Amygdala (tissue), 56 donors: ENCODE measurements around the gene ERG.

Experiments
- DNase-seq, 56 donors: peaks; one replicate each; lab custom pipeline; 2025; lab: John Stamatoyannopoulos, UW

ERG gene

GRCh38 chr21:38439426-38439825 lies 58.9 kb downstream of the ERG start:
- no peak for DNase-seq

GRCh38 chr21:38438462-38438893 lies 59.8 kb downstream of the ERG start:
- DNase-seq: no peak

GRCh38 chr21:38436341-38436740 lies 61.9 kb downstream of the ERG start:
- no peak for DNase-seq

GRCh38 chr21:38434913-38435533 lies 63.3 kb downstream of the ERG start:
- no peak for DNase-seq

GRCh38 chr21:38433471-38433870 lies 64.8 kb downstream of the ERG start:
- DNase-seq: no peak

GRCh38 chr21:38430401-38430984 lies 67.8 kb downstream of the ERG start:
- no peak for DNase-seq

GRCh38 chr21:38429011-38429410 lies 69.3 kb downstream of the ERG start:
- DNase-seq: no peak

GRCh38 chr21:38428211-38428610 lies 70.1 kb downstream of the ERG start:
- no peak for DNase-seq

GRCh38 chr21:38424305-38425019 lies 73.8 kb downstream of the ERG start:
- no peak for DNase-seq

- no peak for DNase-seq
Measured at GRCh38 chr21:38422082-38422481, 76.2 kb downstream of the ERG start.

- no peak for DNase-seq
Measured at GRCh38 chr21:38420140-38420539, 78.1 kb downstream of the ERG start.

- DNase-seq: no peak
Measured at GRCh38 chr21:38417726-38418125, 80.6 kb downstream of the ERG start.

- DNase-seq: no peak
Measured at GRCh38 chr21:38416791-38417190, 81.5 kb downstream of the ERG start.

GRCh38 chr21:38413958-38414548 lies 84.2 kb downstream of the ERG start:
- DNase-seq: no peak

GRCh38 chr21:38410466-38410865 lies 87.8 kb downstream of the ERG start:
- DNase-seq: no peak

GRCh38 chr21:38409907-38410306 lies 88.4 kb downstream of the ERG start:
- no peak for DNase-seq

GRCh38 chr21:38404177-38404576 lies 94.1 kb downstream of the ERG start:
- DNase-seq: no peak

GRCh38 chr21:38402795-38403194 lies 95.5 kb downstream of the ERG start:
- DNase-seq: no peak

GRCh38 chr21:38402291-38402690 lies 96.0 kb downstream of the ERG start:
- no peak for DNase-seq

GRCh38 chr21:38401191-38401926 lies 96.9 kb downstream of the ERG start:
- no peak for DNase-seq
